ENCODE results near the gene SPCS2.
A peak's percentile ranks its signal among the peaks of the same experiment; 100 is the strongest.
"Not testable (repeated sequence)": the region's sequence is repeated elsewhere in the genome, so short reads cannot be mapped to it uniquely, and the experiment has no call there.

The SPCS2 gene

GRCh38 chr11:75001686-75002085, 52.6 kb downstream of the SPCS2 start:
- no peak for DNase-seq (ENCODE audit: low spot score)

GRCh38 chr11:75002516-75002915, 53.5 kb downstream of the SPCS2 start:
- no peak for DNase-seq (ENCODE audit: low spot score)

GRCh38 chr11:75004215-75004614, 55.1 kb downstream of the SPCS2 start:
- DNase-seq (ENCODE audit: low spot score): no peak

GRCh38 chr11:75011357-75011756, 62.3 kb downstream of the SPCS2 start:
- no peak for DNase-seq (ENCODE audit: low spot score)

- no peak for DNase-seq (ENCODE audit: low spot score)
Observed at GRCh38 chr11:75011872-75012271, 62.8 kb downstream of the SPCS2 start.

- no peak for DNase-seq (ENCODE audit: low spot score)
Observed at GRCh38 chr11:75013051-75013450, 64.0 kb downstream of the SPCS2 start.

GRCh38 chr11:75014129-75014528, 65.1 kb downstream of the SPCS2 start:
- no peak for DNase-seq (ENCODE audit: low spot score)

- DNase-seq (ENCODE audit: low spot score): not testable (repeated sequence)
Observed at GRCh38 chr11:75019200-75019599, 70.1 kb downstream of the SPCS2 start.

GRCh38 chr11:75020328-75020727, 71.3 kb downstream of the SPCS2 start:
- DNase-seq (ENCODE audit: low spot score): not testable (repeated sequence)

- no peak for DNase-seq (ENCODE audit: low spot score)
Observed at GRCh38 chr11:75022296-75022695, 73.2 kb downstream of the SPCS2 start.

GRCh38 chr11:75022759-75023396, 73.8 kb downstream of the SPCS2 start:
- peak; percentile 82 for DNase-seq (ENCODE audit: low spot score)

- DNase-seq (ENCODE audit: low spot score): no peak
Observed at GRCh38 chr11:75023446-75024067, 74.5 kb downstream of the SPCS2 start.

GRCh38 chr11:75024068-75024449, 75.0 kb downstream of the SPCS2 start:
- DNase-seq (ENCODE audit: low spot score): no peak

GRCh38 chr11:75024764-75025211, 75.7 kb downstream of the SPCS2 start:
- no peak for DNase-seq (ENCODE audit: low spot score)

GRCh38 chr11:75025561-75025960, 76.5 kb downstream of the SPCS2 start:
- no peak for DNase-seq (ENCODE audit: low spot score)

GRCh38 chr11:75028321-75028720, 79.3 kb downstream of the SPCS2 start:
- DNase-seq (ENCODE audit: low spot score): no peak
